HTR-8/SVneo (cell line): ENCODE data around the gene LRRC18.

Source experiments
- DNase-seq: peaks from one replicate; pipeline ENCODE4 v3.0.0; 2011; ENCODE audit warnings: low spot score, mixed read lengths; ENCODE audit not compliant: insufficient read length
- FAIRE-seq: peaks from 2 replicates; lab custom pipeline; 2011; peaks lifted over from hg19 to GRCh38; lab: Jason Lieb, UNC

Gene LRRC18

GRCh38 chr10:48885376-48885775 is 54.3 kb downstream of the LRRC18 start:
- no peak for FAIRE-seq
- DNase-seq, result no peak

GRCh38 chr10:48884179-48885045 is 55.2 kb downstream of the LRRC18 start:
- no peak for DNase-seq
- peak; percentile 74 for FAIRE-seq

GRCh38 chr10:48883701-48884100 is 55.9 kb downstream of the LRRC18 start:
- FAIRE-seq, result no peak

GRCh38 chr10:48882881-48883280 is 56.8 kb downstream of the LRRC18 start:
- FAIRE-seq (no peak), DNase-seq (no peak)

More at GRCh38 chr10:48883701-48884100, 55.9 kb downstream of the LRRC18 start:
- no peak for DNase-seq

- DNase-seq (no peak), FAIRE-seq (no peak)
Measured at GRCh38 chr10:48881937-48882336, 57.7 kb downstream of the LRRC18 start.

GRCh38 chr10:48880016-48880705 is 59.5 kb downstream of the LRRC18 start:
- DNase-seq (no peak), FAIRE-seq (no peak)

- no peak for DNase-seq
- FAIRE-seq, result no peak
Measured at GRCh38 chr10:48879451-48879850, 60.2 kb downstream of the LRRC18 start.

- DNase-seq (no peak), FAIRE-seq (no peak)
Measured at GRCh38 chr10:48878091-48878490, 61.5 kb downstream of the LRRC18 start.

- FAIRE-seq, result no peak
- no peak for DNase-seq
Measured at GRCh38 chr10:48872234-48872633, 67.4 kb downstream of the LRRC18 start.
